Measurements from ENCODE around the gene IRX4. TPM values are rescaled to one million over a fixed set of nuclear protein-coding genes. Genes with fewer than 3 reads are reported as not detected.

IRX4 gene
- total RNA-seq, 6 donors from 2014 or later = 1.7 TPM; not detected in 5

DNA sequence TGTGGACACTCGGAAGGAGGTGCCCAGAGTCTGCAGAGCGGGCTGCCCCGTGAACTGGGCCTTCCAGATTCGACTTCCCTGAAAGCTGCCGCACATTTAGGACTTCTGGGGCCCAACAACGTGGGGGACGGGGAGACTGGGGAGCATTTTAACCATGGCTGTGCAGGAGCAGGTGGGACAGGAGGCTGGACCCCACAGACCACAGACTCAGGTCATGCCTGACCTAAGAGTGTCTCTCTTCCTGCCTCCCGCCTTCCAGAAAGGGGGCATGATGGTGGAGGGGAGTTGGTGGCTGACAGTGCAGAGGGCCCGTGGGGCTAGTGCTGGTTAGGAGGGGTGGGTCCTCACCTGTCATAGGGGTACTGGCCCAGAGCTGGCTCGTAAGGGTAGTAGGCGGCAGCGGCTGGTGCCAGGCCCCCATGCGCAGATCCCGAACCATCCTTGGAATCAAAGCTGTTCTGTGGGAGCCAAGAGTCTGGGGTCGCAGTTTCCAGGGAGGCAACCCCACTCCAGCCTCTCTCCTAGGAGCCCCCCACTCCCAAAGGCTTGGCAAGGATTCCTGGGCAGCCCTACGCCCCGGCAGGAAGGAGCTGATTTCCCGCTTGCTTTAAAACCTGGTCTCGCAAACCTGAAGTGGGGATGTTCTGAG, 2.2 kb downstream of the IRX4 start:
- H3K27me3 ChIP-seq = peaks cover 4 to 100% (median 57%) of the 10 kb centered on the region in 4 donors

GRCh38 chr5:1879292-1880263, 3.1 kb downstream of the IRX4 start:
- H3K27me3 ChIP-seq = peaks cover 4 to 100% (median 57%) of the 10 kb centered on the region in 4 donors
- H3K27ac ChIP-seq = no peak overlapping the region
- DNase-seq = peak in 1 of 2 donors; percentile 70
- H3K4me1 ChIP-seq = peaks cover 17 to 63% (median 34%) of the 10 kb centered on the region in 4 donors
- 12 to 14% methylated on average over 34 to 47 of the region's 48 CpGs for WGBS, 2 donors
- H3K9me3 ChIP-seq = no peaks in the 10 kb centered on the region
- H3K4me3 ChIP-seq = no peak overlapping the region
- TF ChIP-seq POLR2AphosphoS5 (IDR thresholded peaks at IDR 0.05) = no peak
- no peak for ATAC-seq (ENCODE audit: low FRiP score in 2 of 2)
- no peaks in the 10 kb centered on the region for H3K36me3 ChIP-seq

More for the DNA sequence above, 2.2 kb downstream of the IRX4 start:
- Histone ChIP-seq H3K9me3 (no peaks in the 10 kb centered on the region), H3K4me3 (no peak overlapping the region), H3K36me3 (no peaks in the 10 kb centered on the region), H3K27ac (no peak overlapping the region), H3K4me1 (peaks cover 17 to 53% (median 32%) of the 10 kb centered on the region in 4 donors)
- ATAC-seq (ENCODE audit: low FRiP score in 2 of 2) = no peak
- WGBS, 2 donors = 11 to 13% methylated on average over 8 to 19 of the region's 19 CpGs
- TF ChIP-seq POLR2A (IDR thresholded peaks at IDR 0.05) = no peak
- no peak for TF ChIP-seq CTCF (IDR thresholded peaks at IDR 0.05)
- no peak for TF ChIP-seq EP300 (IDR thresholded peaks at IDR 0.05)
- TF ChIP-seq POLR2AphosphoS5 (IDR thresholded peaks at IDR 0.05) = no peak
- DNase-seq = peak in 1 of 2 donors; percentile 17

GRCh38 chr5:1878050-1878849, 4.5 kb downstream of the IRX4 start:
- peaks cover 12 to 50% (median 25%) of the 10 kb centered on the region in 4 donors for H3K4me1 ChIP-seq
- TF ChIP-seq EP300 (IDR thresholded peaks at IDR 0.05) (no peak), POLR2A (IDR thresholded peaks at IDR 0.05) (no peak), POLR2AphosphoS5 (IDR thresholded peaks at IDR 0.05) (no peak), CTCF (IDR thresholded peaks at IDR 0.05) (no peak)
- H3K27ac ChIP-seq = no peak overlapping the region
- WGBS, 2 donors = 4 to 10% methylated on average over 4 to 34 of the region's 79 CpGs
- peaks cover 4 to 91% (median 51%) of the 10 kb centered on the region in 4 donors for H3K27me3 ChIP-seq
- H3K4me3 ChIP-seq = no peak overlapping the region
- DNase-seq (peak in 1 of 2 donors; percentile 81), ATAC-seq (ENCODE audit: low FRiP score in 2 of 2) (no peak)
- no peaks in the 10 kb centered on the region for H3K9me3 ChIP-seq
- no peaks in the 10 kb centered on the region for H3K36me3 ChIP-seq

DNA sequence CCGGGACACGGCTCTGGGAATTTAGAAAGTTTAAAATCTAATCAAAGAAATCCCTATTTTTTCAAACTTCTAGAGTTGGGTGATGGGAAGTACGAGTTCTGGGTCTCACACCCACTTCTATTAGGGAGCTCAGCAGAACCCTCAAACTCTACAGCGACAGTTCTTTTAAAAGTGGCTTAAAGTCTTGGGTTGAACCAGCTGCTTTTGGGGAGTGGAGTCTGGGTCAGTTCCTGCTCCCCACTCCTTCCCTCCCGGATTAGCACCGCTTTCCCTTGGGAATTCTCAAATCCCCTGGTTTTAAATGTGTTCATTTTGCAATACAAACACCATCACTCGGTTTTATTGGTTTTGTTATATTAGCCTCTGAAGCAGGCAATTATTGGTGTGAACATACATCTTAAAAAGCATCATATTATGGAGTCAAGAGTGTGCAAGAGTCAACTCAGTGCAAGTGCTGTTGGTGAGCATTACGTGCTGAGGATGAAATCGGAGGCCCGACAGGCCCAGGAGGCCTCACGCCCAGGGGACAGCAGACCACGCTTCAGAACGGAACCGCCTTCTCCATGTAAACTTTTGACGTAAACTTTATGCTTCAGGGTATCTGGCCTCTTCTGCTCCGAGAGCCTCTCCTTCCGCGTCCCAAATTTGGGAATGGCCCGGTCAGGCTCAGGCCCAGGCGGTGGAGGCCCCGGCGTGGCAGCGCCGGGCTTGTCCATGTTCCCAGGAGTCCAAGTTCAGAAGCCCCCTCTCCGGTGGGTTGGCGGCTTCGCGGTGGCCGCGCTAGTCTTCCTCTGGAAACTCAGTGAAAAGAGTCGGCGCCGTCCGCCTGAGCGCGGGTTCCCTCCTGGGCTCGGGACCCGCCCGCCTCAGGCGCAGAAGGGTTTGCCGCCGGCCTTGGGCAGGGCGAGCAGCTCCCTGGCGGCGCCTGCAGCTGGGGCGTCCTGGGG, 5.3 kb downstream of the IRX4 start:
- peak in 1 of 2 donors; percentile 83 for DNase-seq
- no peak for ATAC-seq (ENCODE audit: low FRiP score in 2 of 2)
- Histone ChIP-seq H3K36me3 (no peaks in the 10 kb centered on the region), H3K4me1 (peaks cover 3 to 42% (median 17%) of the 10 kb centered on the region in 4 donors), H3K9me3 (no peaks in the 10 kb centered on the region), H3K27ac (no peak overlapping the region), H3K27me3 (peaks cover 4 to 83% (median 46%) of the 10 kb centered on the region in 4 donors), H3K4me3 (no peak overlapping the region)
- WGBS, 2 donors = 5 to 14% methylated on average over 15 to 41 of the region's 46 CpGs
- TF ChIP-seq CTCF (IDR thresholded peaks at IDR 0.05) (no peak), POLR2A (IDR thresholded peaks at IDR 0.05) (no peak), POLR2AphosphoS5 (IDR thresholded peaks at IDR 0.05) (no peak), EP300 (IDR thresholded peaks at IDR 0.05) (no peak)
